Measurements from ENCODE around the gene MYLK.

MYLK gene

DNA sequence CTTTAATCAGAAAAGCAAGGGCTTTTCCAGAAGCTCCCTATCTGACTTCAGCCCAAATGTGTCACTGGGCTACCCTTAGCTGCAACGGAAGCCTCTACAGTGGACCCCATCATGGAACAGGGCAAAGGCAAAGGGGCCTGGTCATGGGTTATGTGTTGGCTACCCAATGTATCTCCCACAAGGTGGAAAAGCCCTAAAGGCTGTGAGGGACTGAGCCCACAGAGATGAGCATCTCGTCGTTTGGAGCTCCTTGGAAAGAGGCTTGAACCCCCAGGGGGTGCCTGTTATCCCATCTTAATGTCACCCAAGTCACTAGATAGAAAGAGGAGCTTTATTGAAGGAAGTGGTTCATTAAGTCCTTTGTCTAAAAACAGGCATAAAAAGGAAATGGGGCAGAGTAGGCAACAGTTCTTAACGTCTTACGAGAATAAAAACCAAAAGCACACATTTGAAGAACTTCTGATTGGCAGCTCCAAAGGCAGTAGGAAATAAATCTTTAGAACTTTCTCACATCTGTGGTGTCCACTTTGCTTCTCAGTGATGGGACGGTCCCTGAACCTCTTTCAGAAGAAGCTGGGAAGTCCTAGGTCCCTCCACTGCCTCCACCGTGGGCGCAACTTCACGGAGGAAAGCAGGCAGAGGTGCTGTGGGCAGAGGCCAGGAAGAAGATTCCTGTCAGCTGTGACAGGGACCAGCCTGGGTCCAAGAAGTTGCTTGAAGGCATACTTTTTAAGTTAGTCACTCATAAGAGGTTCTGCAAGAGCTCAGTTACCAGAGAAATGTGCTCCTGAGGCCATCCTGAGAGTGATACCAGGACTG is 93.7 kb downstream of the MYLK start:
- no peak for DNase-seq

DNA sequence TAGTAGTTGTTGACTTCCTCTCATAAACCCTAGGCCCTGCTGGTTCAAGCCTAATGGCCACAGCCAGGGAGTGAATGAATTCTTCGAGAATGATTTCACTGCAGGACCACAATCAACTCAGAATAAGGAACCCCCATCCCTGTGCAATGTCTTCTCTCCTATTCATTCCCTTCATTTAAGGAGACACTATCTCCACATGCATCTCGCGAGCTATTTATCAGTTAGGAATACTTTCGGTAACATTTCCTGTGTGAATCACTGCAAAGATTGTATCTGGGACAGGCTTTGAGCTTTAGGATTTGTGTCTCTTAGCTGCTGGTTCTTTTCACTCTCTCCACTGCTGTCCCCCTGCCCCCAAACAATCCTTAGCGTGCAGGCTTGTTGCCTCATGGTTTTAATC is 94.4 kb downstream of the MYLK start:
- no peak for DNase-seq

DNA sequence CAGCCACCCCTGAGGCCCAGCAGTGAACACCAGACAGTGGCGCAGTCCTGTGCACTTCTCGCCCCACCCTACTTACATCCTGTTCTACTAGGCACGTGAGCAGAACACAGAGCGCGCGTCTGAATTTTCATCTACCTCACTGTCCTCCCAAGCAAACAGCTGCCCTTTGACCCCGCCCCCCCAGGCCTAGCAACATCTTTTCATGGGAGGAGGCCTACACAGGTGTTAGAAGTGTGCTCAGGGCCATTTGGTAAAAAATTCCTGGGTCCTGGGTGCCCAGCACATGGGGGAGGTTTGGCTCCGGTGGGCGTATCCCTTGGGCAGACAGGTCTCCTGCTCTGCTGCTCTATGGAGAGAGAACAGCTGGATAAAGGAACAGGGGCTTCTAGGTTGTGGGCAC is 95.0 kb downstream of the MYLK start:
- no peak for DNase-seq

DNA sequence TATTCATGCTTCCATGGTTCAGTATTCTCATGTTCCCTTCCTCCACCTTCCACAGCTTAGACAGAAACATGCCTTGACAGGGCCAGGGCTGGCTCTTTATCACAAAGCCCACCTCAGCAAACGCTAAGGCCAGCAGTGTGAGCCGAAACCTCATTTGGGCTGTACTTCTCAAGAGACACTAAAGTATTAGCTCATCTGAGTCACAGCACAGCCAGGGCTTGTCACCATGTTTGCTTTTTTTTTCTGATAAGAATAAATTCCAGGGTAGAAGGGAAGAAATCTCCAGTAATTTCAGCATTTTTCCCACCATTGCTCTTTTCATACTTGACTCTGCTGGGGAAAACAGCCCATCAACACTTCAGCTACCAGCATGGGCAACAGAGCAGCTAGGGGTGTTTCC is 95.4 kb downstream of the MYLK start:
- DNase-seq: no peak

DNA sequence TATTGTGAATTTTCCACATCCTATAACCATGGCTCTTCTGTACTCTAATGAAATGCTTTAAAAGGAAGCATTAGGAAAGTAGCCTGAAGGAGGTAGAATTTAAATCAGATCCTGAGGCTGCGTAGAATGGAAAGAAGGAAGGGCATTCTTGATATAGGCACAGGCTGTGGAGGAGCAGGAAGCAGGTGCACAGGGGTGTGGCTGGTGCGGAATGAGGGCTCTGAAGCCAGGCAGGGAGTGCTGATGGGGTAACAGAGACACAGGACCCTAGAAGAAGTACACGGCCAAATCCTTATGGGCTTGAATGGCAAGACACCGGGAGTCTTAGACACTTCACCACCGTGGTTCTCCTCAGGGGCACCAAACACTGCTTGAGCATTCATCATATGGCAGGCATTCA is 97.0 kb downstream of the MYLK start:
- DNase-seq: no peak

DNA sequence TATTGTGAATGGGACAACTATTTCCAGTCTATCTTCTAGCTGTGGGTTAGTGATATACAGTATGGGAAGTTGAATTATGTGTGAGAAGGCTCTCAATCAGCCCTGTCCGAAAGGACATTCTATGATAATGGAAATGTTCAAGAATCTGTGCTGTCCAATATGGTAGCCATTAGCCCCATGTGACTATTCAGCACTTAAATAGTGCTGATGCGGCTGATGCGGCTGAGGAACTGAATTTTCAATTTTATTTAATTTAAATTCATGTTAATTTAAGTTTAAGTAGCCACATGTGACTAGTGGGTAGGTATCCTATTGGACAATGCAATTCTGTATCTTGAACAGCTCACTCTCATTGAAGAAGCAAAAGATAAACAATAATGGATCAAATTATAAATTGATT is 98.5 kb downstream of the MYLK start:
- no peak for DNase-seq

DNA sequence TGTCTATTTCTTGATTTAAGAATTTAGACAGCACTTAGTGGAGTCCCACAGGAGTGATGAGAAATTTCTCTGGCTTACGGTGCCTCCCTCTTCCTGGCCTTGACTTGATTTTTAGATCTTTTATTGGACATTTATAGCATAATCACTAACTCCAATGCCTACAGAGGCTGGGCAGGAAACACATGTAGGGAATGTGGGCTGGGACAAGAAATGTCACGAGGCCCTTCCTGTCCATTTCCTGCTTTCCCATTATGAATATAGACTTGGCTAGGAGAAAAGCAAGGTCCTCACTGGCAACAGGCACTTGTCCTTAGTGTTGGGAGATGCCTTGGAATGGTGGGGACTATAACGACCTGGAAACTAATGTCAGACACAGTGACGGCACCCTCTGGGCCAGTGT is 100.3 kb downstream of the MYLK start:
- DNase-seq: no peak

DNA sequence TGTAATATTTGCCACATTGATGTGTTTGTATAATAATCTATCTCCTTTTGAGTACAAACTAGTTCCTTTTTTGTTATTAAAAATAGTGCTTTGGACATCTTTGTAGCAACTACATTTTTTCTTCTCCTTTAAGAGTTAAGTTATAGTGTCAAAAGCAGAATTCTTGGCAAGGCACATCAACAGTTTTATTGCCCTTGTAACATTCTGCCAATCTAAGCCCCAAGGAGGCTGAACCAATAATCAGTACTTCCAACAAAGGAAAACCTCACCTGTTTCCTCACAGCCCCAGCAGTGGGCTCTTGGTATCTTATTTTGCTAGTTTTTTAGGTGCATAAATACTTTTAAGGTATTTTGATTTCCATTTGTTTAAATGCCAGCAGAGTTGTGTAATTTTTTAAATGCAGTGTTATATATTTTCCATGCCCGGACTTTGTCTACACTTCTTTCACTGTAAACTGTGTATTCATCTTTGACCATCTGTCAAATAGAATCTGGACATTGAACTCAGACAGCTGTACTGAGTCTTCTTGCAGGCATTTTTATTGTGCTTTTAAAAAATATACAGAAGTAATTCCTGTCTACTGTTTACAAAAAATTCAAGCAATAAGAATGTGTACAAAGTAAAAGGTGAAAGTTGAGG is 101.0 kb downstream of the MYLK start:
- no peak for DNase-seq

DNA sequence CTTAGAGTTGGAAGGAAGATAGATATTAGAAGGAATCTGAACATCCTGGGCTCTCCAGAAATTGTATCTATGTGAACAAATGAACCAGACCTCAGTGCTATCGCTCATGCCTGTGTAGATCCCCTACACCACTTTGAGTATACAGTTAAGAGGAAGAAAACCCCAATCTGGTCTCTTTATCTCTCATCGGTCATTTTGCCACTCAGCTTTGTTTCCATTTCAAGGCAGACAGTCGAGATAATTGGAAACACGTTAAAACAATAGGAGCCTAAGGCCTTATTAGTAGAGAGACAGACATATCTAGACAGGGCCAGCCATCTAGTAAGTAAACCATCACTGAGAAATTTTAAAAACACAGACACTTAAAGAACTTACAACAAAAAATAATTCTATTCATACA is 101.6 kb downstream of the MYLK start:
- DNase-seq: no peak

DNA sequence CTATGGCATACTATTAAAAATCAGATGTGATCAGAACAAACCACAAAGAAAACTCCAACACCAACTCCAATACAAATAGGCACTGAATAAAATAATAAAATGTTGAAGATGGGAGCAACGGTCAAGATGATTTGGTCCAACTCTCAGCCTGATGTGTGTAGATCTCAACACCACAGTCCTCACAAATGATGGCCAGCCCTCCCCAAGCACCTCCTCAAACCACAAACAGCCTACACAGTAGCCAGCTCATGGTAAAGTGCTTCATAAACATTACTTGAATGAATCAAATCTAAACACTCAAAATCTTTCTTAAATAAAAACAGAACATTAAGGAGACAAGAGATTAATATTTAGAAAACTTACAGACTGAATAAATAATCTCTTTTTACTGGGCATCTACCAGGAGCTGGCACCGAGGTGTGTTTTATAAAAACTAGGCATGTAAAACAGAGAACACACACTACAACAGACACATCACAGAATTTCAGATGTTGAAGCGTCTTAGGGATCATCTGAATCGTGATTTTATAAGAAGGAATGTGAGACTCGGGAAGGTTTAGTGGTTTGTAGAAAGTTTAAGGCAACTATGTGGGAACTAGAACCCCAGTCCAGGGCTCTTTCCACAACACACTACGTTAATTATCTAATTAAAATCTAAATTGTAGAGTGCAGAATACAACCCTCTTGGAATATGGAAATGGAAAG is 102.4 kb downstream of the MYLK start:
- no peak for DNase-seq

DNA sequence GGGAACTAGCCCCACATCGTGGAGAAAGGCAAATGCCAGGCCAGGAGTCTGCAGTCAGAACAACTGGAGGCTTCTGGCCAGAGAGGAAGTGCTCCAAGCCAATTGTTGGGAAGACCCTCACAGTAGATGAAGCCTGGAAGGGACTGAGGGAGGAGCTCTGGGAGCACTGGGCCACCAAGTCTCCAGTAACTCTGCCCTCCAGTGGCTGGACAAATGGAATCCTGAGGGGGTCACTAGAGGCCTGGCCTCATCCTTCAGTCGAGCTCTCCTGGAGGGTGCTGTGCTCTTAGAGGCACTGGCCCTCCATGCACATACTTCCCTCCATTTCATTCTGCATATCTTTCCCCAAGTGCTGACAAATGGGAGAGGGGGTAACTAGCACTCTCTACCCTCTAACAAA is 103.0 kb downstream of the MYLK start:
- DNase-seq: no peak

DNA sequence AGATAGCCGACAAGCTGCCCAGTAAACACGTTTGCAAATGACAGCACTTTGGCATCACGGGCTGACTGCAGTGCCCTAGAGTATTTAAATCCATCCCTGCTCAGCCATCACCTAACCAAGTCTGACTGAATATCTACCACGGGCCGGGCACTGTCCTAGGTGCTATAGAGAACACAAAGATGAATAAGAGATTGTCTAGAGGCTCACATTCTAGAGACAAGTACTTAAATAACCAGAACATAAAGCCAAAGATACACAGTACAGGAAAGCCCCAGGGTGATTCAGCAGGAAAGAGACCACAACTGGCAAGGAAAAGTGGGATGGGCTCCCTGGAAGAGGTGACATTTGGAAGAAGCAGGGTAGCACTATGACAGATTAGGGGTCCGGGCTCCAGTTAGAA is 103.5 kb downstream of the MYLK start:
- no peak for DNase-seq

DNA sequence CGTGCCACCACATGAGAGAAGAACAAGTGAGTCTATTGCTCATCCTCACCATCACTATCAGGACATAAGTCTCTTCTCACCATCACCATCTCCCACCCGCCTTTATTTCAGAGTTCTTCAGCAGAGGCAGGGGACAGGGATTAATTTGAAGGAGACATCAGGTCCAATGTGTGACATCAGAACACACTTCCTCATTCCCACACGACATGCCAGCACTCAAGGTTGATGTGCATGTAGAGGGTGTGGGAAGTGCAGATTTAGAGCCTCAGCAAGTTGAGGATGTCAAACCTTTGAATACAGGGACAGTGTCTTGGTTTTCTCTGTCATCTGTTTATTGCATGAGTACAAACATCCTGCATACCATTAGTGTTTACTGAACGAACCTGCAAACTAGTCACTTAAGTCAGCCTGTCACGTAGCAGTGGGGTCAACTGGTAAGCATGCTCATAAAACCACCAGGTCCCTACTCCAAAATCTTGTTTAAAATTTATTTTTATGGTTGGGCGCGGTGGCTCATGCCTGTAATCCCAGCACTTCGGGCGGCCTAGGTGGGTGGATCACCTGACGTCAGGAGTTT is 104.4 kb downstream of the MYLK start:
- DNase-seq: no peak

DNA sequence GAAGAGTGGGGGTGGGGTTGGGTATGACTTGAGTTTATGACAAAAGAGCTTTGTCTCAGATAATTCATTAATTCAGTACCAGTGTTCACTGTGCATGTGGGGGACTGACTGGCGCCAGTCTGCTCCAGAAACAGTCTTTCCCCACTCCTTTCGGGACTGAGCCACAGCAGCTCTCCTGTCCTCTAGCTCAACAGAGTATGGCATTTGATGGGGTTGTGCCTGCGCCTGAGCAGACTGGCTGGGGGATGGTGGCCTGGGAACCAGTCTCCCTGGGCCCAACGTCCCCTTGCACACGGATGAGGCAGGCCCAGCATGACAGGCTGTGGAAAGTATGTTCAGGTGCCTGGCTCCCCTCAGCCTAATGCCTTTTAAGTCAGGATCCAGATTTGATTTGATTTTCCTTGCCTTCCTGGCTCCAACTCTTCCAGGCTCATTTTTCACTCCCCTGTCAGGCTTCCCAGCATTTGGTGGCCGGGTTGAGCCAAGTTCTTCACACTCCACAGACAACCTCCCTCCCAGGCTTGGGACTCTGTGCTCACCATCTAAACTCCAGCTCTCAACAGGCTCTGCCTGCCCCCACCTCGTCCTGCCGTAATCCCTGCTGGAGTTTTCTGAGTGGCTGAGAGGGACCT is 105.0 kb downstream of the MYLK start:
- DNase-seq: no peak

DNA sequence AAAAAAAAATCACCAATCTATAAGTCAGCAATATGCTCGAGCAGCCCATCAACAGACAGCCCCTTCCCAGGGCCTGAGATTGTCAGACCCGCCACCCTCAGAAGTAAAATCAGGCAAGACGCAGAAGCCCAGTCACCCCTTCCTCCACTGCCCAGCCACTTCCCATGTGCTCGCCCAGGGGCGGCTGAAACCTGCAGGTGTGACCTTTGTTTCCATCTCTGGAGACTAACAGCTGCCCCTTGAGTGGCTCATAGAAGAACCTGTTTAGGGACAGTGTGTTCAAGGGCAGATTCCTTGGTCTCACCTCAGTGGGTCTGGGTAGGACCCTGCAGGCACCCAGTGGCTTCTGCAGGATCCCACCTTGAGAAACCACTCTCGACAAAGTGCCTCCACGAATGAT is 105.6 kb downstream of the MYLK start:
- DNase-seq: no peak

DNA sequence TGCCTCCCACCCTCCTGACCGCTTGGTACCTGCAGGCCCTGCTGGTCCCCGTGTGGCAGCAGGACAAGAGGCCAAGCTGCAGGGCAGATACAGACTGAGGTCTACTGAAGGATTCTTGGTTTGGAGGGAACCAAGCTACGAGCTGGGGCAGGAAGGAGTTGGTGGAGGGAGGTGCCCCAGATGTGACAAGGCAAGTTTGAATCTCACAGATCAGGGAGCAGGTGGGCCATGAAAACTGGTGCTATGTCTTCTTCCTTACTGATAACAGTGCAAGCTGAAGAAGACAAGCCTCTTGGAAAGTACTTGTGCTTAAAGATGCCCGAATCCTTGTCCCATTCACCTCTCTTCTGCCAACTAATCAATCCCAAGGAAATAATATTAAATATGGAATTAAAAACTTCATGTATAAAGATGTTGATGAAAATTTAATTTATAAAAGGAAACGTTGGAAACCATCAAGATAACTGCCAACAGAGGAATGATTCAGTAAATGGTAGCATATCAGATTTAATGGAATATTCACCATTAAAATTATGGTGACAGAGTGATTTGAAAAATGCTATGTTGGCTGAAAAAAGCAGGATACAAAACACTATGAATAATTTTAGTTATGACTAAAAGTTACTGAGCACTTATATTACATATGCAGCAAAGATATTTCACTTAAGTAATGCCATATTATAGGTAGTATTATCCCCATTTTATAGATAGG is 107.9 kb downstream of the MYLK start:
- DNase-seq: no peak

DNA sequence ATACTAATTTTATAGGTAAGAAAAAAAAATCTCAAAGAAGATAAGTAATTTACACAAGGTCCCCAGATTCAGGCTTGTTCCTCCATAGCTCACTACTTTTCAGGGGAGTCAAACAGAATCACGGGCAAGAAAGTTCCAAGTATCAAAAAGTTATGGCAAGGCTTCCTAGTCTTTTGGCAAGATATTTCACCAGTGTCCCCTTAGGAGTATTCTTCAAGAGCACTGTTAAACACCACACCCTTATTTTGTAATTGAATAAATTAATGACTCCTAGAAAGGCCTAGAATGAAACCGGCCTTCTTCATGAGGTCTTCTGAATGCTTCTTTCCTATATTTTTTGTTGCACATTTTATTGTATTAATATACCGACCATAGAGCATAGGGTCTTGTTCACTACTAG is 109.7 kb downstream of the MYLK start:
- DNase-seq: no peak

DNA sequence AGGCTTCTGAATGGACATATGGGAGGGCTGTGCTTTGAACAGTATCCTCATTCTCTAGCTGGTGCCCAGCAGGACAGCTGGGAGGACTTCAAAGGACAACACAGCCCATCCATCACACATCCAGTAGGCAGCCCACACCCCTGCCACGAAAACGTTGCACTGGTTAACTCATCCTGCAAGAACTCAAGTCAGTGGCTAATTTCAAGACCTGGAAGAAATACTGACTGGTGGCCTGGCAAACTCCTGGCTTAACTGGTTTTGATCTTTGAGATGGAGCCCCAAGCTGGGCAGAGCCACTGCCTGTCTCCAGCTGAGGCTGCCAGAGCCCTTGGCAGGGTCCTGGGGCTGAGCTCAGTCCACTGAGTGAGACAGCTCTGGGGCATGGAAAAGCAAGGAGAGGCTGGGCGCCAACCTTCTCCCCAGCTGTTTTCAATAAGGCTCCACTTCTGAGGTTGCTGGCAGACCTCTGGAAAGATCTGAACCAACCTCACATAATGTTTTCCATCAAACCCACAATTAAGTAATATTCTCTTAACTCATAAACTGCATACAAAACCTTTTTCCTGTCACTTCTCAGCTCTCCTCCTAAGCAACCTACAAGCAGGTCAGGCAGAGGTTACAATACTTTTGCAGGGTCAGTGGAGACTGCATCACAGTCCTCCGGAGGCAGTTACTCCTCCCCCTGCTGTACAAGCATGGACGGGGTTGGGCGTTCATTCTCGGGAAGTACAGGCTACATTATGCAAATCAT is 110.3 kb downstream of the MYLK start:
- no peak for DNase-seq

DNA sequence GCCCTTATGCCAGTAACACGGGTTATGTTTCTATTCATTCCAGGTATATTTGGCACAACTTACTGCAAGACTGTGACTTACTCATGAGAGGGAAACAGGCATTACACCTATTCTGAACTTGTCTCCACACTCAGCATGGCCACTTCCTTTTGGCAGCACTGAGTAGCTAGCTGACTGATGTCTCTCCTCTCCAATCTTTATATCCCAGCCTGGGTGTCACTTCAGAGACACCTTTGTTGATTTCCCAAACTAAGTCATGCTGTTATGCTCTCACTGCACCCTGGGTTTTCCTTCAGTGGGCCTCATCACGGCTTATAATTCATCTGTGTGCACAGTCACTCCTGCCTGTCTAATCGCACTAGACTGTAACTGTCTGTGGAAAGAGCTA is 114.8 kb downstream of the MYLK start:
- DNase-seq: no peak

DNA sequence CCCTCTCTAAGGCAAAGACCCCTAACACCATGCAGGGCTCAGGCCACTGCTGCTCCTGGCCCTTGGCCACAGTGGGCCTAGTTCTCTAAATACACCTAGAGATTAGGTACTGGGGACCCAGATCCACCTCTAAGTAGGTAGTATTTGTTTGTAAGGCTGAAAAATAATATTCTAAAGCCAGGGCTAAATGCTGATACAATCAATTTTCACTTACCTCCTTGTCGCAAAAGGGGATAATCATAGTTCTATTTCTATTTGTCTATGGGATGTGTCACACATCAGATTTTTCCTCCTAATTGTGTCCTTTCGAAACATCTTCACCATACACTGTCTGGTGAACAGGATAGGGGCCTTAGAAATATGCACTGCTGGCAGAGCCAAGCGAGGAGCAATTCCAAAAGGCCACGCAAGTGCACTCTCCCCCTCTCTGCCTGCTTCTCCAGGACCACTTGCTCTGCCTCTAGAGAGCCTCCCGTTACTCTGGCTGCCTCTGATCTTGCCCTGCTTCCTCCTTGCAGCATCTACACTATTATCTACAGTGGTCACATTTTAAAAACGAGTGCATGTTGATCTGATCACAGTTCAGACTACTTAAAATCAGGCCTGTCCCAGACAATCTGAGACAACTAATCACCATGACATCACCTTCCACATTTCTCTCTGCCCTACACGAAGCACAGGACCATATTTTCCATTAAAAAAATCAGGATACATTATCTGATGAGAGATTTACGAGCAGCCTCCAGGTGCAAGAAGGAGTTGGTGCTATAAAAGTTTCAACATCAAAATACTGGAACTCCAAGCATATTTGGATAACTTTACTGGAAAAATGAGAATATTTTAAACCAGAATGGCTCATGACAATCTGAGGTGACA is 115.4 kb downstream of the MYLK start:
- DNase-seq: no peak
